ENCODE results near the gene TUBGCP2. TPM values are rescaled to one million over a fixed set of nuclear protein-coding genes. Genes with fewer than 3 reads are reported as not detected.

TUBGCP2 gene
- polyA plus RNA-seq, 1 donor (not counting 4 experiments of a cell fraction or from before 2014, with no cell fraction given) = 55.8 TPM

DNA sequence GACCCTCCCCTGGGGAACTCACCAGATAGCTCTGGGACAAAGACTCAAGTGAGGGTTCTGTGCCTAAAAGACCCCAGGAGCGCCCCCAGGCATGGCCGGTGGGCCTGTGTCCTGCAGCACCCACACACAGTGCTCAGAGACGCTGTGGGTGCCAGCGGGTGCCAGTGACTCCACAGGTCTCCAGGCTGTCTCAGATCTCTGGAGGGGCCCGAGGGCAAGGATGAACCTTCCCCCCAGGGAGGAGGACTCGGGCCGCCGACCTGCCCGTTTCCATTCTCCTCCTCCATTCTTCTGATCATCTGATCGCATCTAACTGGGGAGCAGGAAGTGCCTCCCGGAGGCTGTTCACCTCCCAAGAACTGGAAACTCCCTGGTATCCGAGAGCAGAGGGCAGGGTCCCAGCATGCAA, 33.0 kb downstream of the TUBGCP2 start:
- Histone ChIP-seq H3K79me2 (ENCODE audit: control insufficient read depth, insufficient read depth, low read length) (peaks cover 52% of the 10 kb centered on the region), H3K36me3 (ENCODE audit: control insufficient read depth in 2 of 2, extremely low read depth in 1 of 2, insufficient read depth in 2 of 2, low read length in 2 of 2) (peaks cover 15 to 27% of the 10 kb centered on the region in 2 experiments), H3K4me2 (ENCODE audit: control insufficient read depth, extremely low read depth, insufficient read depth, low read depth, low read length) (peak overlapping the region; percentile 73), H2AFZ (ENCODE audit: control insufficient read depth, low read length) (no peak overlapping the region), H3K4me3 (ENCODE audit: control insufficient read depth in 2 of 3, extremely low read depth in 1 of 3, insufficient read depth in 2 of 3, low read depth in 1 of 3, low read length in 3 of 3) (peak overlapping the region; percentile 61 to 96 (median 86)), H3K27ac (ENCODE audit: control insufficient read depth, insufficient read depth, low read length) (peak overlapping the region; percentile 98), H3K4me1 (ENCODE audit: control insufficient read depth, extremely low read depth, insufficient read depth, low read length) (peaks cover 39% of the 10 kb centered on the region), H3K27me3 (ENCODE audit: control insufficient read depth, extremely low read depth, insufficient read depth, low read length) (no peaks in the 10 kb centered on the region), H3K9me3 (ENCODE audit: control insufficient read depth, low read depth, low read length) (no peaks in the 10 kb centered on the region), H3K9ac (ENCODE audit: control insufficient read depth, extremely low read depth, insufficient read depth, low read length) (peak overlapping the region; percentile 99), H4K20me1 (ENCODE audit: control insufficient read depth, extremely low read depth, insufficient read depth, low read length) (no peaks in the 10 kb centered on the region), H3K9me1 (ENCODE audit: control insufficient read depth, extremely low read depth, insufficient read depth, low read length) (no peaks in the 10 kb centered on the region)
- TF ChIP-seq EZH2 (IDR thresholded peaks at IDR 0.05; ENCODE audit: low read length) = no peak
- TF ChIP-seq, protein P1, sequence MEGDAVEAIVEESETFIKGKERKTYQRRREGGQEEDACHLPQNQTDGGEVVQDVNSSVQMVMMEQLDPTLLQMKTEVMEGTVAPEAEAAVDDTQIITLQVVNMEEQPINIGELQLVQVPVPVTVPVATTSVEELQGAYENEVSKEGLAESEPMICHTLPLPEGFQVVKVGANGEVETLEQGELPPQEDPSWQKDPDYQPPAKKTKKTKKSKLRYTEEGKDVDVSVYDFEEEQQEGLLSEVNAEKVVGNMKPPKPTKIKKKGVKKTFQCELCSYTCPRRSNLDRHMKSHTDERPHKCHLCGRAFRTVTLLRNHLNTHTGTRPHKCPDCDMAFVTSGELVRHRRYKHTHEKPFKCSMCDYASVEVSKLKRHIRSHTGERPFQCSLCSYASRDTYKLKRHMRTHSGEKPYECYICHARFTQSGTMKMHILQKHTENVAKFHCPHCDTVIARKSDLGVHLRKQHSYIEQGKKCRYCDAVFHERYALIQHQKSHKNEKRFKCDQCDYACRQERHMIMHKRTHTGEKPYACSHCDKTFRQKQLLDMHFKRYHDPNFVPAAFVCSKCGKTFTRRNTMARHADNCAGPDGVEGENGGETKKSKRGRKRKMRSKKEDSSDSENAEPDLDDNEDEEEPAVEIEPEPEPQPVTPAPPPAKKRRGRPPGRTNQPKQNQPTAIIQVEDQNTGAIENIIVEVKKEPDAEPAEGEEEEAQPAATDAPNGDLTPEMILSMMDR (optimal IDR thresholded peaks at IDR 0.05 in 1 of 3, IDR thresholded peaks at IDR 0.05 in 1 of 3, conservative IDR thresholded peaks at IDR 0.05 in 1 of 3; ENCODE audit: extremely low read depth in 1 of 3, insufficient read depth in 2 of 3, low read length in 3 of 3) = peak in 2 of 3 experiments; percentile 10 to 30
- dilution Hi-C loops (cut with MboI; ENCODE audit: extremely low pct_ligation_motif_present, low sequenced_read_pairs) = no loop called here
- FAIRE-seq (peak; percentile 46), DNase-seq (ENCODE audit: low read depth, low spot score) (no peak)

DNA sequence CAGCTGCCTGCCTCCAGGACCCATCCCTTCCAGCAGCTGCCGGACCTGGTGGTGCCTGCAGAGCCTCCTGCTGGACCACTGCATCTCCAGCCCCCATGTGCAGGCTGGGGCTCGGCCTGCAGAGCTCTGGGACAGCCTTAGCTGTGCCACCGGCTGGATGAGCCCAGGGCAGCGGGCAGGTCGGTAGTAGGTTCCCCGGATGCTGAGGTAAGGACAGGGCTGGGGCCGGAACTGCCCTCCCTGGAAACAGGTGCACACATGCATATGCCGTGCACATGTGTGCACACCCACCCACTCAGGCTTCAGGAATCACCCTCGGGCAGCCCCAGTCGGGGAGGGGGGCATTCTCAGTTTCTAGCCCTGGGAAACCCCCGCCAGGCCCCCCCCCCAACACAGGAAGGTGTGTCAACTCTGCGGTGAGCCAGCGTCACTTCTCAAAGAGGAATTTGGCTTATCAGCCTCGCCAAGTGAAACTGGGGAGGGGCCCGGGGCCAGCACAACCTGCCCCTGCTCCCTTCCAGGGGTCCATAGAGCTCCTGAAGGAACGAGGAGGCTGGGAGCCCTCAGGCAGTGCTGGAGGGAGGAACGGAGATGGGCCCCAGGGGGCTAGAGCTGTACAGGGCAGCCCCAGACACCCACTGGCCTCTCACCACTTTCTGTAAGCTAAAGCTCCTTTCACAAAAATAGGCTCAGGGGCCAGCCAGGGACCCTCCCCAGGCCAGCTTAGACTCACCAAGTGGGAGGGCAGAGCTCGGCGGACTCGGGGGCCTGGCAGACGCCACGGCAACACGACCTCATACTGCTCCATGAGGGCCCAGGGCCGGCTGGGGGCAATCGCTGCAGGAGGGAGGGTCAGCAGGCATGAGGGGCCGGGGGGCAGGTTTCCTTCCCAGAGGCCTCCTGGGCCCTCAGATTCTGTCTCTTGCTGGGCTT, 33.7 kb downstream of the TUBGCP2 start:
- peak; percentile 87 for FAIRE-seq
- dilution Hi-C loops (cut with MboI; ENCODE audit: extremely low pct_ligation_motif_present, low sequenced_read_pairs) = no loop called here
- no peaks in the 10 kb centered on the region for H3K9me1 ChIP-seq (ENCODE audit: control insufficient read depth, extremely low read depth, insufficient read depth, low read length)
- peaks cover 18 to 29% of the 10 kb centered on the region in 2 experiments for H3K36me3 ChIP-seq (ENCODE audit: control insufficient read depth in 2 of 2, extremely low read depth in 1 of 2, insufficient read depth in 2 of 2, low read length in 2 of 2)
- H3K9ac ChIP-seq (ENCODE audit: control insufficient read depth, extremely low read depth, insufficient read depth, low read length) = peak overlapping the region; percentile 99
- H3K27me3 ChIP-seq (ENCODE audit: control insufficient read depth, extremely low read depth, insufficient read depth, low read length) = no peaks in the 10 kb centered on the region
- H3K79me2 ChIP-seq (ENCODE audit: control insufficient read depth, insufficient read depth, low read length) = peaks cover 56% of the 10 kb centered on the region
- peaks cover 3% of the 10 kb centered on the region for H4K20me1 ChIP-seq (ENCODE audit: control insufficient read depth, extremely low read depth, insufficient read depth, low read length)
- TF ChIP-seq, protein P1 (optimal IDR thresholded peaks at IDR 0.05 in 1 of 3, IDR thresholded peaks at IDR 0.05 in 1 of 3, conservative IDR thresholded peaks at IDR 0.05 in 1 of 3; ENCODE audit: extremely low read depth in 1 of 3, insufficient read depth in 2 of 3, low read length in 3 of 3) = no peak
- TF ChIP-seq EZH2 (IDR thresholded peaks at IDR 0.05; ENCODE audit: low read length) = no peak
- DNase-seq (ENCODE audit: low read depth, low spot score) = peak; percentile 88
- H3K27ac ChIP-seq (ENCODE audit: control insufficient read depth, insufficient read depth, low read length) = peak overlapping the region; percentile 98
- peak overlapping the region; percentile 61 to 96 (median 86) for H3K4me3 ChIP-seq (ENCODE audit: control insufficient read depth in 2 of 3, extremely low read depth in 1 of 3, insufficient read depth in 2 of 3, low read depth in 1 of 3, low read length in 3 of 3)
- no peaks in the 10 kb centered on the region for H3K9me3 ChIP-seq (ENCODE audit: control insufficient read depth, low read depth, low read length)
- H2AFZ ChIP-seq (ENCODE audit: control insufficient read depth, low read length) = no peak overlapping the region
- peak overlapping the region; percentile 73 for H3K4me2 ChIP-seq (ENCODE audit: control insufficient read depth, extremely low read depth, insufficient read depth, low read depth, low read length)
- peaks cover 39% of the 10 kb centered on the region for H3K4me1 ChIP-seq (ENCODE audit: control insufficient read depth, extremely low read depth, insufficient read depth, low read length)

Measured in keratinocyte (primary cell).